LNCAP (cell line): ENCODE results near the gene SLC16A8.

ENCODE experiments used
- CTCF ChIP-seq: fragments of 450-650 bp; IDR thresholded peaks from 2 replicates; pipeline ENCODE4 v1.5.1; 2017; ENCODE audit warnings: mild to moderate bottlenecking

Gene SLC16A8

GRCh38 chr22:38115423-38116205 is 31.6 kb upstream of the SLC16A8 start:
- TF ChIP-seq CTCF = no peak

DNA sequence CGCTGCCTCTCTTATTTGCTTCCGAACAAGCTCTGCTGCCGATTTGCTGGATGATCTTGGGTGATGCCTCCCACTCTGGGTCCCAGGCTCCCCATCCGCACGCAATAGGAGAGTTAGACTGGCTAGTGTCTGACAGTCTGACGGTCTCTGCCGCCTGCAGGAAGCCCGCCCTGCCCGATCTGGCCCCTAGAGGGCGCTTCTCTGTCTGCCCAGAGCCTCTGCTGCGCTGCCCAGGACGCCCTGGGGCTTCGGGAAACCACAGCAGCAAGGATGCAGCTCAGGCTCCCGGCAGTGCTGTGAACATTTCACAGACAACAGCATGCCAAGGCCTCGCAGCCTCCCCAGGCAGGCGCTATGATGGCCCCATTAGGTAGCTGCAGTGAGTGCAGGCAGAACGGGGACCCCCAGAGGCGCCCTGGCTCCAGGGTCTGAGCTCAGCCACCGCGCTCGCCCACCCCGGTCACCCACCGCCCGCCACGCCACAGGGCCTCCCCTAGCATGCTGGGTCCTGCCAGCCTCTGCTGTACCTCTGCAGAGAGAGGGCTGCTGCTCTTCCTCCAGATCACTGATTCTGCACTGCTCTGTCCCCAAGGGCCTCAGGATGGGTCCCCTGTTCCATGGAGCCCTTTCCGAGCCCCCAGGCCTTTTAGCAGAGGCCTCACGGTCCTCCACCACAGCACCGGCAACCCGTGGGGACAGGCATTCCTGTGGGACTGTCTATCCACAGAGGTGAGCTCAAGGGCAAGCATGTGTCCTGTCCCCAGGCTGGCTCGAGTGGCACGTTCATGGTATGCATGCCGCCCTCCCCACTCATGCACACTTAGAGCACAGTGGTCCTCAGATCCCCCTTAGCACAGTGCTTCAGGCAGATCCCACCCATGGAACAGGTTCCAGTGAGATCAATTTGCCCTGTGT is 30.8 kb upstream of the SLC16A8 start:
- TF ChIP-seq CTCF = peak; percentile 94

- TF ChIP-seq CTCF = no peak
Observed at GRCh38 chr22:38112381-38112780, 28.4 kb upstream of the SLC16A8 start.

GRCh38 chr22:38111925-38112355 is 28.0 kb upstream of the SLC16A8 start:
- TF ChIP-seq CTCF = no peak

DNA sequence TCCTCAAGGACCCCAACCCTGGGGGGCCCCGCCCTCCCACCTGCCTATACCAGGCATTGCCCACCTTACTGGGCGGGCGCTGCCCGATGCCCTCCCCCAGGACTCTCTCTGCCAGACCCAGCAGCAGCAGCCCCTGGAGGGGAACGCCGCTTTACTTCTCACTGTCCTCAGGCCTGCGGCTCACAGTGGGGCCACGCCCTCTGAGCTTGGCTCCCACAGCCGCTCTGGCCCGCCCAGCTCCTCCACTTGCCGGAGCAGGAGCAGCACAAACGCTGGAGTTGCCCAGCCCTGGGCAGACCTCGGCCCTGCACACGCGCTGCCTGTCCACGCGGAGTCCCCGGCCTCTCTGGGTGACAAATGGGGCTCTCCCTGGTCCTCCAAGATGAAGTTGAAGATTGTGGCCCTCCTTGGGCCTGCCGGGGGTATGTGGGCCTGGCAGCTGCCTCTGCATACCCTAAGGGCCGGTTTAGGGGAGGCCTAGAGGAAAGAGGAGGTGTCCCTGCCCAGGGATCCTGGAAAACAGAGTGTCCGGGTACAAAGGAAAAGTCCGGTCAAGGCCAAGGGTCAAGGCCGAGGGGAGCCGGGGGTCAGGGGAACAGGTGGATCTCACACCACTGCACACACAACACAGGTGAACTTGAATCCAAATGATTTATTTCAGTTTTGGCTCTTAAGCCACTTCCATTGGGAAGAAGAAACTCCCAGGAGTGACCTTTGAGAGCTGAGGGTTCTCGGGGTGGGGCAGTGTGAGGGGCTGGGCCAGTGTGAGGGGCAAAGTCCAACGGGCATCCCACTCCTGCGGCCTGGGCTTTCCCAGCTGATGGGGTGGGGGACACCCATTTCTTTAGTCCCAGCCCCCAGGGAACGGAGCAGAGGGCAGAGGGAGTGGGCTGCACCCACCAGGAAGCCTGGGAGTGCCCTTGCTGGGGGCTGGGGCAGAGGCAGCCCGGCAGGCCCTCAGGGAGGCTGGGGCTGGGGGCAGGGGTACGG is 27.2 kb upstream of the SLC16A8 start:
- no peak for TF ChIP-seq CTCF

GRCh38 chr22:38110008-38110862 is 26.3 kb upstream of the SLC16A8 start, which contains the start of gene BAIAP2L2:
BAIAP2L2 (minus strand) TSS chr22:38110684; CDS start chr22:38110525, 159 bp downstream.
- no peak for TF ChIP-seq CTCF
